GM12878 (cell line): ENCODE measurements around the gene UBE2D4.
"Not testable (repeated sequence)": the region's sequence is repeated elsewhere in the genome, so short reads cannot be mapped to it uniquely, and the experiment has no call there.

Experiments
- CTCF ChIP-seq, 3 experiments: IDR thresholded peaks in 2 of 3; conservative IDR thresholded peaks in 1 of 3; 2 replicates each; pipeline ENCODE4 v1.5.1; 2011; ENCODE audit warnings: low read depth in 3 of 3, low read length in 3 of 3, mild to moderate bottlenecking in 3 of 3, control low read depth in 2 of 3, moderate library complexity in 2 of 3, inconsistent platforms in 1 of 3, mixed read lengths in 1 of 3; ENCODE audit not compliant: control insufficient read depth in 2 of 3, insufficient read depth in 1 of 3; ENCODE audit errors: extremely low read depth in 1 of 3
- MAX ChIP-seq: IDR thresholded peaks from 2 replicates; pipeline ENCODE4 v1.6.1; 2012; ENCODE audit warnings: low read depth, low read length, improper control_type of control experiment
- NR2C2 ChIP-seq: IDR thresholded peaks from 2 replicates; pipeline ENCODE4 v1.6.1; 2011; ENCODE audit warnings: borderline replicate concordance, low read depth; ENCODE audit not compliant: control insufficient read depth, insufficient read length
- POLR2A ChIP-seq: IDR thresholded peaks from 2 replicates; pipeline ENCODE4 v1.6.1; 2011; ENCODE audit warnings: low read depth, mild to moderate bottlenecking, low read length
- SIN3A ChIP-seq: IDR thresholded peaks from 2 replicates; pipeline ENCODE4 v1.6.1; 2012; ENCODE audit warnings: low read depth, low read length, improper control_type of control experiment
- SUZ12 ChIP-seq: fragments of 200-600 bp; sonication (generic); IDR thresholded peaks from one replicate; pipeline ENCODE4 v1.6.1; 2018; ENCODE audit warnings: antibody characterized with exemption, mild to moderate bottlenecking; ENCODE audit not compliant: unreplicated experiment

- TF ChIP-seq CTCF (IDR thresholded peaks at IDR 0.05 in 2 of 3, conservative IDR thresholded peaks at IDR 0.05 in 1 of 3; ENCODE audit: control insufficient read depth in 2 of 3, extremely low read depth in 1 of 3, insufficient read depth in 1 of 3, low read depth in 3 of 3, low read length in 3 of 3); MAX; POLR2A; SIN3A; SUZ12; NR2C2: not testable (repeated sequence)
Measured at GRCh38 chr7:43970698-43971097, 44.5 kb downstream of the UBE2D4 start.
